GM12864 (cell line): ENCODE measurements around the gene CAGE1.

Source experiments
- DNase-seq: peaks from one replicate; pipeline ENCODE4 v3.0.0-alpha.2; 2011; ENCODE audit warnings: low read depth
- H3K4me3 ChIP-seq: 2 replicates; pipeline ENCODE4 v1.5.1; 2011; ENCODE audit warnings: mild to moderate bottlenecking, low read depth, low read length, control low read depth
- CTCF ChIP-seq: IDR thresholded peaks from 2 replicates; pipeline ENCODE4 v1.5.1; 2011; ENCODE audit warnings: low read depth, mild to moderate bottlenecking, moderate library complexity, low read length, control low read depth, inconsistent platforms; ENCODE audit errors: missing control alignments

Gene CAGE1

GRCh38 chr6:7391151-7391550 is 1.6 kb upstream of the CAGE1 start:
- DNase-seq, result no peak
- no peak for TF ChIP-seq CTCF
- H3K4me3 ChIP-seq, result peak overlapping the region; percentile 94; the same call in 1 of the 2 replicates

- H3K4me3 ChIP-seq, result peak overlapping the region; percentile 94
- TF ChIP-seq CTCF, result no peak
- DNase-seq, result peak; percentile 15
Measured at GRCh38 chr6:7390226-7390878, 810 bp upstream of the CAGE1 start.

- no peak for TF ChIP-seq CTCF
- H3K4me3 ChIP-seq, result peak overlapping the region; percentile 94
- DNase-seq, result no peak
Measured at GRCh38 chr6:7389162-7389450, 436 bp downstream of the CAGE1 start.

- no peak overlapping the region for H3K4me3 ChIP-seq
- TF ChIP-seq CTCF, result no peak
- no peak for DNase-seq
Measured at GRCh38 chr6:7381092-7381491, 8.4 kb downstream of the CAGE1 start.

- TF ChIP-seq CTCF, result no peak
- no peak overlapping the region for H3K4me3 ChIP-seq
- no peak for DNase-seq
Measured at GRCh38 chr6:7378740-7379139, 10.8 kb downstream of the CAGE1 start.

- DNase-seq, result no peak
- TF ChIP-seq CTCF, result no peak
- H3K4me3 ChIP-seq, result no peak overlapping the region
Measured at GRCh38 chr6:7377961-7378360, 11.6 kb downstream of the CAGE1 start.

GRCh38 chr6:7373739-7374138 is 15.8 kb downstream of the CAGE1 start:
- no peak for TF ChIP-seq CTCF
- DNase-seq, result no peak

More at GRCh38 chr6:7373739-7374138, 15.8 kb downstream of the CAGE1 start:
- no peak overlapping the region for H3K4me3 ChIP-seq
